A673 (cell line): ENCODE results near the gene ETV3. TPM values are rescaled to one million over a fixed set of nuclear protein-coding genes. Genes with fewer than 3 reads are reported as not detected.

Experiments used
- BruUV-seq: library from RNA; stranded (reverse); fragments of 400-500 nt; replicated peaks from 2 replicates; lab custom pipeline; 2021; lab: Mats Ljungman, UMichigan
- CTCF ChIA-PET: fragments of 300-600 bp; sonication (Branson Sonifier 250); formaldehyde crosslinking; loops from one replicate; lab custom pipeline; 2022; ENCODE audit warnings: antibody characterized with exemption; lab: Charles Lee
- POLR2A ChIA-PET: fragments of 300-600 bp; sonication (Branson Sonifier 250); formaldehyde crosslinking; loops from one replicate; lab custom pipeline; 2022; ENCODE audit warnings: antibody characterized with exemption; ENCODE audit not compliant: low non-redundant PET; lab: Charles Lee
- DNase-seq: peaks from one replicate; pipeline ENCODE4 v3.0.0-alpha.2; 2015; ENCODE audit warnings: low spot score
- H3K27ac ChIP-seq: fragments of 200-600 bp; sonication (generic); 2 replicates; pipeline ENCODE4 v1.5.1; 2016; ENCODE audit warnings: mixed run types, low read depth, mild to moderate bottlenecking, mixed read lengths, antibody characterized with exemption, low read length; ENCODE audit not compliant: poor library complexity, severe bottlenecking
- H3K27me3 ChIP-seq: fragments of 200-600 bp; sonication (generic); replicated peaks from 2 replicates; pipeline ENCODE4 v1.6.1; 2017; ENCODE audit warnings: mixed run types, low read depth, mild to moderate bottlenecking, mixed read lengths, antibody characterized with exemption, low read length; ENCODE audit not compliant: insufficient read depth, poor library complexity
- H3K36me3 ChIP-seq: fragments of 200-600 bp; sonication (generic); 2 replicates; pipeline ENCODE4 v1.6.1; 2016; ENCODE audit warnings: mixed run types, mild to moderate bottlenecking, mixed read lengths, antibody characterized with exemption, low read length; ENCODE audit not compliant: insufficient read depth, poor library complexity, severe bottlenecking
- H3K4me1 ChIP-seq: fragments of 200-600 bp; sonication (generic); 2 replicates; pipeline ENCODE4 v1.6.1; 2017; ENCODE audit warnings: mixed run types, mild to moderate bottlenecking, mixed read lengths, antibody characterized with exemption, low read length; ENCODE audit not compliant: insufficient read depth, poor library complexity, severe bottlenecking
- H3K4me3 ChIP-seq: fragments of 200-600 bp; sonication (generic); 2 replicates; pipeline ENCODE4 v1.5.1; 2016; ENCODE audit warnings: low read depth, mixed run types, mild to moderate bottlenecking, mixed read lengths, low read length; ENCODE audit not compliant: poor library complexity, severe bottlenecking
- H3K9me3 ChIP-seq: fragments of 200-600 bp; sonication (generic); 2 replicates; pipeline ENCODE4 v1.6.1; 2016; ENCODE audit warnings: mixed run types, low read depth, mild to moderate bottlenecking, mixed read lengths, antibody characterized with exemption, low read length; ENCODE audit not compliant: poor library complexity, severe bottlenecking
- EZH2 ChIP-seq: fragments of 200-600 bp; sonication (generic); IDR thresholded peaks from 2 replicates; pipeline ENCODE4 v1.6.1; 2017; ENCODE audit warnings: borderline replicate concordance, low read depth, mild to moderate bottlenecking, mixed read lengths, antibody characterized with exemption, low read length; ENCODE audit not compliant: poor library complexity, severe bottlenecking
- intact Hi-C: fragments of 100-400 bp; cut with micrococcal nuclease; formaldehyde crosslinking; loops from one replicate; pipeline ENCODE4 v1.10.0; 2022; ENCODE audit not compliant: unreplicated experiment
- total RNA-seq: library from RNA; stranded (reverse); gene quantifications from 2 replicates; pipeline ENCODE4 v1.2.3, GENCODE V29; 2021
- TF ChIP-seq, protein P1 (sequence below): fragments of 300-800, 200-600 bp; sonication (generic); conservative IDR thresholded peaks from 2 replicates; pipeline ENCODE4 v1.5.1; 2017; ENCODE audit warnings: low read depth, mild to moderate bottlenecking, antibody characterized with exemption, low read length, moderate library complexity, mixed read lengths

The ETV3 gene
- total RNA-seq, 1 experiment from 2014 or later = 46.1 TPM

GRCh38 chr1:157098519-157098918, 39.7 kb downstream of the ETV3 start:
- intact Hi-C loops = no loop called here
- Histone ChIP-seq H3K27me3 (no peaks in the 10 kb centered on the region), H3K36me3 (no peaks in the 10 kb centered on the region), H3K4me3 (no peak overlapping the region), H3K4me1 (peaks cover 6% of the 10 kb centered on the region), H3K27ac (no peak overlapping the region), H3K9me3 (no peaks in the 10 kb centered on the region)
- BruUV-seq = no TSS peak
- TF ChIP-seq, protein P1, sequence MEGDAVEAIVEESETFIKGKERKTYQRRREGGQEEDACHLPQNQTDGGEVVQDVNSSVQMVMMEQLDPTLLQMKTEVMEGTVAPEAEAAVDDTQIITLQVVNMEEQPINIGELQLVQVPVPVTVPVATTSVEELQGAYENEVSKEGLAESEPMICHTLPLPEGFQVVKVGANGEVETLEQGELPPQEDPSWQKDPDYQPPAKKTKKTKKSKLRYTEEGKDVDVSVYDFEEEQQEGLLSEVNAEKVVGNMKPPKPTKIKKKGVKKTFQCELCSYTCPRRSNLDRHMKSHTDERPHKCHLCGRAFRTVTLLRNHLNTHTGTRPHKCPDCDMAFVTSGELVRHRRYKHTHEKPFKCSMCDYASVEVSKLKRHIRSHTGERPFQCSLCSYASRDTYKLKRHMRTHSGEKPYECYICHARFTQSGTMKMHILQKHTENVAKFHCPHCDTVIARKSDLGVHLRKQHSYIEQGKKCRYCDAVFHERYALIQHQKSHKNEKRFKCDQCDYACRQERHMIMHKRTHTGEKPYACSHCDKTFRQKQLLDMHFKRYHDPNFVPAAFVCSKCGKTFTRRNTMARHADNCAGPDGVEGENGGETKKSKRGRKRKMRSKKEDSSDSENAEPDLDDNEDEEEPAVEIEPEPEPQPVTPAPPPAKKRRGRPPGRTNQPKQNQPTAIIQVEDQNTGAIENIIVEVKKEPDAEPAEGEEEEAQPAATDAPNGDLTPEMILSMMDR = no peak
- no peak for TF ChIP-seq EZH2
- ChIA-PET POLR2A (no interaction called here), CTCF (no interaction called here)
- no peak for DNase-seq

DNA sequence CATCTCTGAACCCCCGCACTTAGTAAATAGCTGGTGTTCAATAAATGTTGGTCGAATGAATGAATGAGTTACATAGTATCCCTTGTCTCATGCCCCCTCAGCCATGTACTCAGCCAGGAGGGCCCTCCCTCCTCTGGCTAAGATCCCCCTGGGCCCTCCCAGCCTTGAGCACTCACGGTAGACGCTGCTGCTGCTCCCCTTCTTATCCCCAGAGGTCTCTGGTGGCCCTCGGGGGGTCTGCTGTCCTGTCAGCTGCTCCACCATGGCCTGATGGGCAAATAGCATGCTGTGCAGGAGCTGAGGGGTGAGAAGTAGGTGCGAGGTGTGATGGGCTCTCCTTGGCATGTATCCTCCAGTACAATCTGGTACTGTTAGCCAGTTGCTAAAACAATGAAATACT, 40.5 kb downstream of the ETV3 start:
- CTCF ChIA-PET = no interaction called here
- no TSS peak for BruUV-seq
- Histone ChIP-seq H3K4me1 (peaks cover 11% of the 10 kb centered on the region), H3K4me3 (no peak overlapping the region), H3K36me3 (no peaks in the 10 kb centered on the region), H3K9me3 (no peaks in the 10 kb centered on the region), H3K27me3 (no peaks in the 10 kb centered on the region), H3K27ac (no peak overlapping the region)
- no peak for DNase-seq
- intact Hi-C loops = no loop called here
- no peak for TF ChIP-seq EZH2
- TF ChIP-seq, protein P1 = no peak
- POLR2A ChIA-PET = no interaction called here

- DNase-seq = no peak
- BruUV-seq = no TSS peak
- H3K36me3 ChIP-seq = no peaks in the 10 kb centered on the region
- H3K4me3 ChIP-seq = no peak overlapping the region
- ChIA-PET CTCF (no interaction called here), POLR2A (no interaction called here)
- H3K4me1 ChIP-seq = peaks cover 19% of the 10 kb centered on the region
- TF ChIP-seq, protein P1 = no peak
- TF ChIP-seq EZH2 = no peak
- H3K27ac ChIP-seq = no peak overlapping the region
- H3K27me3 ChIP-seq = no peaks in the 10 kb centered on the region
- intact Hi-C loops = no loop called here
- H3K9me3 ChIP-seq = no peaks in the 10 kb centered on the region
Measured at GRCh38 chr1:157096881-157097280, 41.3 kb downstream of the ETV3 start.
